Lower lobe of right lung (tissue), 2 donors: ENCODE measurements around the gene NUDT6. TPM values are rescaled to one million over a fixed set of nuclear protein-coding genes. Genes with fewer than 3 reads are reported as not detected.
"Not testable (repeated sequence)": the region's sequence is repeated elsewhere in the genome, so short reads cannot be mapped to it uniquely, and the experiment has no call there.

ENCODE experiments used
- ATAC-seq, 2 donors: fragments of 200-7000 bp; cut with Tn5 transposase; one replicate each; pipeline ENCODE4 v1.9.1; 2020 to 2022; ENCODE audit warnings: mild to moderate bottlenecking in 2 of 2, moderate library complexity in 2 of 2
- DNase-seq: peaks from one replicate; pipeline ENCODE4 v3.0.0-alpha.2; 2020
- H3K27ac ChIP-seq: fragments of 200-600 bp; one replicate; pipeline ENCODE4 v1.8.0; 2022
- H3K27me3 ChIP-seq: fragments of 200-600 bp; one replicate; pipeline ENCODE4 v1.8.0; 2022; ENCODE audit warnings: low read depth
- H3K36me3 ChIP-seq: fragments of 200-600 bp; one replicate; pipeline ENCODE4 v1.8.0; 2022; ENCODE audit warnings: mild to moderate bottlenecking
- H3K4me1 ChIP-seq: fragments of 200-600 bp; one replicate; pipeline ENCODE4 v1.8.0; 2022
- H3K4me3 ChIP-seq: fragments of 200-600 bp; one replicate; pipeline ENCODE4 v1.8.0; 2022; ENCODE audit warnings: mild to moderate bottlenecking
- H3K9me3 ChIP-seq: fragments of 200-600 bp; one replicate; pipeline ENCODE4 v1.8.0; 2022
- CTCF ChIP-seq: fragments of 200-600 bp; IDR thresholded peaks from one replicate; pipeline ENCODE4 v1.8.0; 2022; ENCODE audit warnings: antibody characterized with exemption, mild to moderate bottlenecking
- intact Hi-C: fragments of 100-400 bp; cut with DNase I; formaldehyde crosslinking; loops from one replicate; pipeline ENCODE4 v1.11.0; 2022
- total RNA-seq: library from RNA; stranded (reverse); fragmentation: NEBNext Ultra II Directional; extraction: Animal tissue kit (Norgen Biotek cat#: 25700); gene quantifications from one replicate; pipeline ENCODE4 v1.2.1, GENCODE V29; 2021
- donor health status: DM: no; HTN: yes; CAD: no; lungs with severe emphysema.

The NUDT6 gene
- total RNA-seq, 1 donor from 2014 or later = 5.3 TPM

DNA sequence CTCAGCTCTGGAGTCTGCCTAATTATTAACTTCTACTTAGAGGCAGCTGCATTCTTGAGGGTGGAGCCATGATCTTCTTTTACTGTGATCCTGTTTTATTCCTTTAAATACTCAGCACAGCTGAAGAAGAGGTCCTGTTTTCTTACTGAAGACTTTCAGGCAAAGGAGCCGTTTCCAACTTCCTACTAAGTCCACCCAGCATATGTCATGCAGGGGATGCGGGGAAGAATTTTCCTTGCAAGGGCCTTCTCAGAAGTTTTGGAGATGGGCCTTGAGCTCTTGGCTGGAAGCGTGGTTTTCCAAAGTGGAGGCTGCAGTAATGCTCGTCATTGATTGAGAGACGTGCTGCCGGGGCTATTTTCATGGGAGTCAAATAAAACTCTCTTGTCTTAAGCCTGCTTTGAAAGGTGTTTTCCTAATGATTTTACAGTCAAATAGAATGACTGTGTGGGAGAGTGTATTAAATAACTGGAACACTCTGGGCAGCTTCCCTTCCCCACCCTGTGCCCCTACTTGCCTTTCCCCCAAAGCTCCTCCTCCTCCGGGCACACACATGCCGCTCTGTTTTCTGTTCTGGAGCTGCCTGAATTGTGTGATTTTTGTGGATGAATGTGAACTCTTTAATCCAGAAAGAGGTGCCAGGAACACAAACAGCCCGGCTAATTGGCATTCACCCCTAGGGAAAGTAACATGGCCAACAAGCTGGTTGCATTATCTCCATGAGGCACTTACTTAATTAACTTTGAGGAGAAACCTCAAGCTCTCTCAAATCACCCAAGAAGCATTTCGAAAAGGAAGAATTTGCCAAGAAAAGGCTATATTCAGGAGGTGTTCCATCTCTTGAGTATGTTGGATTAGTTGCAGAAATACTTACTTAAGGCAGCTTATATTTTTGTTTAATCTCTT, 67.7 kb downstream of the NUDT6 start:
- Histone ChIP-seq H3K27me3 (no peaks in the 10 kb centered on the region), H3K36me3 (no peaks in the 10 kb centered on the region), H3K27ac (peak overlapping the region; percentile 32), H3K4me1 (peaks cover 9% of the 10 kb centered on the region), H3K9me3 (no peaks in the 10 kb centered on the region), H3K4me3 (peak overlapping the region; percentile 19)
- no peak for DNase-seq
- intact Hi-C loops = no loop called here
- ATAC-seq = peak; percentile 63 to 70
- TF ChIP-seq CTCF = no peak

DNA sequence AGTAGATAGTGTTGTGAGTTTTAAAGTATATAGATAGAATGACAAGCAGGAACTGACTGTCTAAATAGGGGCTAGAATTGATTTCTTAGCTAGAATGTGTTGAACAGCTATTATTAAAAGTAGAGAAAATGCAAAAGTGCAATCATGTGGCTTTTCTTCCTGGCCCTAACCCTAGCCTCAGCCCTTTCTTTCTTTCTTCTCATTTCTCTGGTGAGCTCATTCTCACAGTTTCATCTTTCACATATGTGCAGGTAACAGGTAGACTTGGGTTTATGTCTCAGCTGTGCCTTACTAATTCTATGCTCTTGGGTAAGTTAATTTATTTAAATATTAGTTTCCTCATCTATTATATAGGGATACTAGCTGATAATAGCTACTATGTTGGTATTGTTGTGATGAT, 70.8 kb downstream of the NUDT6 start:
- no peak for DNase-seq
- intact Hi-C loops = no loop called here
- ATAC-seq = no peak
- Histone ChIP-seq H3K27me3 (no peaks in the 10 kb centered on the region), H3K27ac (no peak overlapping the region), H3K36me3 (no peaks in the 10 kb centered on the region), H3K4me3 (no peak overlapping the region), H3K9me3 (no peaks in the 10 kb centered on the region), H3K4me1 (peaks cover 9% of the 10 kb centered on the region)
- TF ChIP-seq CTCF = no peak

GRCh38 chr4:122849789-122850188, 72.6 kb downstream of the NUDT6 start:
- DNase-seq, intact Hi-C loops, ATAC-seq, H3K36me3 ChIP-seq, H3K27me3 ChIP-seq, H3K4me1 ChIP-seq, H3K9me3 ChIP-seq, H3K4me3 ChIP-seq, H3K27ac ChIP-seq: not testable (repeated sequence)

- Histone ChIP-seq H3K36me3 (no peaks in the 10 kb centered on the region), H3K27ac (no peak overlapping the region), H3K4me1 (no peaks in the 10 kb centered on the region), H3K9me3 (no peaks in the 10 kb centered on the region), H3K27me3 (no peaks in the 10 kb centered on the region), H3K4me3 (no peak overlapping the region)
- ATAC-seq (no peak), DNase-seq (no peak)
- TF ChIP-seq CTCF = no peak
- intact Hi-C loops = no loop called here
Measured at GRCh38 chr4:122847931-122848330, 74.5 kb downstream of the NUDT6 start.

- no peak for ATAC-seq
- intact Hi-C loops = no loop called here
Measured at GRCh38 chr4:122845760-122846159, 76.6 kb downstream of the NUDT6 start.

More at GRCh38 chr4:122845760-122846159, 76.6 kb downstream of the NUDT6 start:
- Histone ChIP-seq H3K4me1 (no peaks in the 10 kb centered on the region), H3K36me3 (no peaks in the 10 kb centered on the region), H3K9me3 (no peaks in the 10 kb centered on the region), H3K27me3 (no peaks in the 10 kb centered on the region), H3K27ac (no peak overlapping the region), H3K4me3 (no peak overlapping the region)
- DNase-seq = no peak
- TF ChIP-seq CTCF = no peak
